K562 (cell line): ENCODE data around the gene NFIB. TPM values are rescaled to one million over a fixed set of nuclear protein-coding genes. Genes with fewer than 3 reads are reported as not detected.

Experiments
- ATAC-seq: fragments of 200-7000 bp; cut with Tn5 transposase; 3 replicates; pipeline ENCODE4 v1.9.1; 2020; ENCODE audit warnings: moderate library complexity
- BruUV-seq: library from RNA; stranded (reverse); fragments of 400-500 nt; replicated peaks from 2 replicates; lab custom pipeline; 2021; lab: Mats Ljungman, UMichigan
- CTCF ChIA-PET: fragments of 300-600 bp; formaldehyde crosslinking; extraction: SDS; loops from one replicate; lab custom pipeline; 2021; ENCODE audit warnings: low intra/inter-chr PET ratio; lab: Yijun Ruan, JAX
- POLR2A ChIA-PET: fragments of 300-600, 350-650 bp; sonication (Branson Sonifier 250); formaldehyde crosslinking; extraction: SDS; loops from one replicate; lab custom pipeline; 2021; ENCODE audit warnings: antibody characterized with exemption, inconsistent platforms; lab: Yijun Ruan, JAX
- DNase-seq, 4 experiments: peaks; one replicate each; pipeline versions ENCODE4 v3.0.0 to v3.0.0-alpha.2; 2011 to 2018; ENCODE audit warnings: low spot score in 3 of 4, mixed read lengths in 3 of 4; ENCODE audit errors: extremely low read depth in 1 of 4
- FAIRE-seq: peaks from 2 replicates; lab custom pipeline; 2011; peaks lifted over from hg19 to GRCh38; lab: Jason Lieb, UNC
- H2AFZ ChIP-seq: 2 replicates; pipeline ENCODE4 v1.6.0; 2011; ENCODE audit warnings: low read depth, low read length, control low read depth, inconsistent platforms
- H3K27ac ChIP-seq: fragments of 200-600 bp; 3 replicates; pipeline ENCODE4 v1.8.0; 2011; ENCODE audit warnings: low read depth, mild to moderate bottlenecking, control low read depth, inconsistent platforms, low read length, moderate library complexity, mixed read lengths; ENCODE audit errors: extremely low read depth
- H3K27me3 ChIP-seq, 2 experiments: fragments of 300-600 bp in 1 of 2; 2 replicates in 1 of 2; 3 replicates in 1 of 2; pipeline versions ENCODE4 v1.6.0 to v1.8.0; 2011; ENCODE audit warnings: inconsistent platforms in 2 of 2, low read length in 2 of 2, mild to moderate bottlenecking in 1 of 2, mixed read lengths in 1 of 2, moderate library complexity in 1 of 2; ENCODE audit not compliant: control insufficient read depth in 2 of 2, insufficient read depth in 2 of 2
- H3K36me3 ChIP-seq: fragments of 300-600 bp; 3 replicates; pipeline ENCODE4 v1.8.0; 2011; ENCODE audit warnings: mild to moderate bottlenecking, low read length, inconsistent platforms; ENCODE audit not compliant: control insufficient read depth, insufficient read depth
- H3K4me1 ChIP-seq, 2 experiments: fragments of 200-600 bp in 1 of 2; replicated peaks in 1 of 2; 2 replicates in 1 of 2; 3 replicates in 1 of 2; pipeline versions ENCODE4 v1.5.1 to v1.8.0; 2011; ENCODE audit warnings: inconsistent platforms in 2 of 2, low read length in 2 of 2, mild to moderate bottlenecking in 1 of 2, mixed read lengths in 1 of 2, moderate library complexity in 1 of 2; ENCODE audit not compliant: control insufficient read depth in 2 of 2, insufficient read depth in 2 of 2
- H3K4me2 ChIP-seq: 2 replicates; pipeline ENCODE4 v1.6.1; 2011; ENCODE audit warnings: low read length, control low read depth, inconsistent platforms, mixed read lengths; ENCODE audit not compliant: insufficient read depth
- H3K4me3 ChIP-seq: fragments of 200-600 bp; sonication (generic), shearing (Covaris generic); 2 replicates; pipeline ENCODE4 v1.5.1; 2016; ENCODE audit warnings: control low read depth, inconsistent platforms
- H3K79me2 ChIP-seq: fragments of 200-600 bp; 3 replicates; pipeline ENCODE4 v1.8.0; 2011; ENCODE audit warnings: low read length, inconsistent platforms; ENCODE audit not compliant: control insufficient read depth, insufficient read depth
- H3K9ac ChIP-seq, 2 experiments: 2 replicates each; pipeline versions ENCODE4 v1.6.0 to v1.6.1; 2011; ENCODE audit warnings: low read depth in 2 of 2, low read length in 2 of 2, control low read depth in 1 of 2, inconsistent platforms in 1 of 2, mild to moderate bottlenecking in 1 of 2, mixed read lengths in 1 of 2; ENCODE audit not compliant: insufficient read depth in 1 of 2
- H3K9me1 ChIP-seq: one replicate; pipeline ENCODE4 v1.6.0; 2011; ENCODE audit warnings: inconsistent platforms, mild to moderate bottlenecking, low read length, moderate library complexity; ENCODE audit not compliant: control insufficient read depth, insufficient read depth
- H3K9me3 ChIP-seq: replicated peaks from 2 replicates; pipeline ENCODE4 v1.5.1; 2011; ENCODE audit warnings: low read depth, low read length, inconsistent platforms; ENCODE audit not compliant: control insufficient read depth, insufficient read depth
- H4K20me1 ChIP-seq: replicated peaks from 2 replicates; pipeline ENCODE4 v1.6.1; 2011; ENCODE audit warnings: low read length, inconsistent platforms, mixed read lengths; ENCODE audit not compliant: control insufficient read depth, insufficient read depth
- ZNF133 ChIP-seq: fragments of 250-450 bp; sonication (Bioruptor Pico); IDR thresholded peaks from 2 replicates; pipeline ENCODE4 v1.4.0; 2020; ENCODE audit warnings: mild to moderate bottlenecking
- ZNF518B ChIP-seq: fragments of 250-450 bp; sonication (Bioruptor Pico); IDR thresholded peaks from 2 replicates; pipeline ENCODE4 v1.5.0; 2021; ENCODE audit warnings: mild to moderate bottlenecking, moderate library complexity
- WGBS: fragments of 100-300 bp; shearing (Covaris generic); methylation state at CpG from one replicate; pipeline ENCODE4 v1.1.6; 2016; ENCODE audit warnings: low coverage, mixed read lengths; ENCODE audit not compliant: insufficient coverage; ENCODE audit errors: missing lambda C conversion rate; 5-methylcytosine and 5-hydroxymethylcytosine counted together
- in situ Hi-C: fragments of 300-500 bp; cut with MboI; formaldehyde crosslinking; loops from 4 replicates; pipeline ENCODE4 v1.15.0; 2018; ENCODE audit warnings: inconsistent platforms, mixed read lengths
- intact Hi-C: fragments of 100-400 bp; cut with micrococcal nuclease; formaldehyde crosslinking; loops from 2 replicates; pipeline ENCODE4 v1.14.2; 2022
- polyA plus RNA-seq, 8 experiments: library from polyadenylated mRNA; depleted of rRNA in 4 of 8; stranded (reverse) in 5 of 8; unstranded in 3 of 8; fragments of >200 nt; fragmentation: Nextera tagmentation in 2 of 8; fragmentation: Illumina TruSeq in 1 of 8; extraction: Ambion mirVana in 2 of 8; extraction: Trizol in 1 of 8; gene quantifications; 2 replicates each; pipeline versions ENCODE4 v1.2.1 to v1.2.3, GENCODE V29; 2011 to 2014; ENCODE audit warnings: inconsistent platforms in 1 of 8, missing spikeins in 1 of 8
- total RNA-seq, 7 experiments: library from RNA; depleted of rRNA in 6 of 7; stranded (reverse); fragments of >200 nt in 6 of 7; fragmentation: Illumina TruSeq in 2 of 7; extraction: Trizol in 2 of 7; gene quantifications; 2 replicates each; pipeline versions ENCODE4 v1.2.1 to v1.2.3, GENCODE V29; 2011 to 2021; ENCODE audit warnings: low replicate concordance in 1 of 7

Gene NFIB
- total and polyA plus RNA-seq, 9 of the 15 experiments (the other 6 are each of a cell fraction or from before 2014, with no cell fraction given): 1.2 to 3.3 (median 1.9) TPM

GRCh38 chr9:14192556-14192955 lies 121.4 kb downstream of the NFIB start:
- FAIRE-seq (no peak), ATAC-seq (no peak), DNase-seq (no peak)
- POLR2A ChIA-PET: no interaction called here
- H3K27me3 ChIP-seq: no peaks in the 10 kb centered on the region
- intact Hi-C loops (no loop called here), in situ Hi-C loops (loop anchor here (25.0 kb wide), 1 partner anchor 955 kb away; no protein-coding TSS in a partner anchor)
- H3K36me3 ChIP-seq: no peaks in the 10 kb centered on the region
- no peak overlapping the region for H3K27ac ChIP-seq
- no TSS peak for BruUV-seq
- H2AFZ ChIP-seq: no peak overlapping the region
- no peak overlapping the region for H3K4me2 ChIP-seq
- H3K4me1 ChIP-seq: no peaks in the 10 kb centered on the region
- no peak overlapping the region for H3K4me3 ChIP-seq
- no peaks in the 10 kb centered on the region for H3K9me1 ChIP-seq
- TF ChIP-seq ZNF518B (CRISPR knock-in tag) (no peak), ZNF133 (CRISPR knock-in tag) (no peak)
- no peak overlapping the region for H3K9ac ChIP-seq
- no peaks in the 10 kb centered on the region for H4K20me1 ChIP-seq
- 0% methylated on average over 1 of the region's 1 CpG for WGBS
- no peaks in the 10 kb centered on the region for H3K79me2 ChIP-seq
- CTCF ChIA-PET: no interaction called here
- H3K9me3 ChIP-seq: no peaks in the 10 kb centered on the region
